Mesenchymal stem cell (in vitro differentiated cells and primary cell): ENCODE data around the gene RCOR1.

Experiments
- DNase-seq: peaks from one replicate; pipeline ENCODE4 v3.0.0-alpha.2; 2013
- H2AFZ ChIP-seq: one replicate; pipeline ENCODE4 v1.6.1; 2013; ENCODE audit warnings: low read depth, mild to moderate bottlenecking, control low read depth, inconsistent platforms, low read length, moderate library complexity
- H2AK5ac ChIP-seq: 2 replicates; pipeline ENCODE4 v1.6.1; 2013; ENCODE audit warnings: low read length, moderate library complexity, mild to moderate bottlenecking, inconsistent platforms; ENCODE audit not compliant: severe bottlenecking
- H2BK120ac ChIP-seq: one replicate; pipeline ENCODE4 v1.6.1; 2013; ENCODE audit warnings: low read depth, mild to moderate bottlenecking, inconsistent platforms, low read length, moderate library complexity
- H2BK12ac ChIP-seq, 2 experiments: one replicate each; pipeline ENCODE4 v1.6.1; 2013; ENCODE audit warnings: inconsistent platforms in 2 of 2, low read length in 2 of 2, mild to moderate bottlenecking in 2 of 2, moderate library complexity in 2 of 2, control low read depth in 1 of 2
- H2BK15ac ChIP-seq: one replicate; pipeline ENCODE4 v1.6.1; 2013; ENCODE audit warnings: mild to moderate bottlenecking, low read depth, inconsistent platforms; ENCODE audit not compliant: poor library complexity, severe bottlenecking
- H2BK5ac ChIP-seq: 2 replicates; pipeline ENCODE4 v1.6.1; 2013; ENCODE audit warnings: low read depth, mild to moderate bottlenecking, low read length, control low read depth, inconsistent platforms; ENCODE audit not compliant: poor library complexity, severe bottlenecking
- H3K14ac ChIP-seq, 2 experiments: one replicate each; pipeline ENCODE4 v1.6.1; 2013; ENCODE audit warnings: inconsistent platforms in 2 of 2, low read length in 2 of 2, control low read depth in 1 of 2, mild to moderate bottlenecking in 1 of 2, moderate library complexity in 1 of 2
- H3K18ac ChIP-seq, 2 experiments: one replicate each; pipeline ENCODE4 v1.6.1; 2013; ENCODE audit warnings: inconsistent platforms in 2 of 2, low read length in 2 of 2, control low read depth in 1 of 2, low read depth in 1 of 2, mild to moderate bottlenecking in 1 of 2
- H3K23ac ChIP-seq, 2 experiments: one replicate each; pipeline ENCODE4 v1.6.1; 2013; ENCODE audit warnings: inconsistent platforms in 2 of 2, low read length in 2 of 2, mild to moderate bottlenecking in 2 of 2, moderate library complexity in 2 of 2, control low read depth in 1 of 2
- H3K27ac ChIP-seq: 2 replicates; pipeline ENCODE4 v1.5.1; 2013; ENCODE audit warnings: mild to moderate bottlenecking, moderate library complexity, low read length, control low read depth, inconsistent platforms; ENCODE audit not compliant: poor library complexity, severe bottlenecking
- H3K27me3 ChIP-seq, 2 experiments: 2 replicates each; pipeline versions ENCODE4 v1.6.1 to v1.7.0; 2013; ENCODE audit warnings: low read length in 2 of 2, mild to moderate bottlenecking in 2 of 2, moderate library complexity in 2 of 2, control low read depth in 1 of 2, inconsistent platforms in 1 of 2; ENCODE audit not compliant: control insufficient read depth in 1 of 2, insufficient read depth in 1 of 2
- H3K36me3 ChIP-seq, 2 experiments: 2 replicates each; pipeline versions ENCODE4 v1.6.1 to v1.7.0; 2013; ENCODE audit warnings: low read length in 2 of 2, control low read depth in 1 of 2, inconsistent platforms in 1 of 2, low read depth in 1 of 2, mild to moderate bottlenecking in 1 of 2; ENCODE audit not compliant: insufficient read depth in 2 of 2, control insufficient read depth in 1 of 2
- H3K4ac ChIP-seq, 2 experiments: one replicate each; pipeline ENCODE4 v1.6.1; 2013; ENCODE audit warnings: inconsistent platforms in 2 of 2, low read length in 2 of 2, mild to moderate bottlenecking in 2 of 2, moderate library complexity in 2 of 2, control low read depth in 1 of 2, low read depth in 1 of 2
- H3K4me1 ChIP-seq: 2 replicates; pipeline ENCODE4 v1.6.1; 2013; ENCODE audit warnings: low read depth, low read length, control low read depth; ENCODE audit not compliant: control insufficient read depth, insufficient read depth
- H3K4me2 ChIP-seq: 2 replicates; pipeline ENCODE4 v1.6.1; 2013; ENCODE audit warnings: low read length, mild to moderate bottlenecking, inconsistent platforms; ENCODE audit not compliant: poor library complexity, severe bottlenecking
- H3K4me3 ChIP-seq, 2 experiments: 2 replicates each; pipeline versions ENCODE4 v1.5.1 to v1.7.0; 2013; ENCODE audit warnings: low read length in 2 of 2, mild to moderate bottlenecking in 2 of 2, control low read depth in 1 of 2, low read depth in 1 of 2; ENCODE audit not compliant: insufficient read depth in 1 of 2
- H3K79me1 ChIP-seq: replicated peaks from 2 replicates; pipeline ENCODE4 v1.6.1; 2013; ENCODE audit warnings: mild to moderate bottlenecking, control low read depth, low read length, inconsistent platforms; ENCODE audit not compliant: poor library complexity, severe bottlenecking
- H3K9ac ChIP-seq: 2 replicates; pipeline ENCODE4 v1.7.0; 2013; ENCODE audit warnings: mild to moderate bottlenecking, low read length, moderate library complexity
- H3K9me3 ChIP-seq: 2 replicates; pipeline ENCODE4 v1.7.0; 2013; ENCODE audit warnings: mild to moderate bottlenecking, low read length; ENCODE audit not compliant: control insufficient read depth
- H4K8ac ChIP-seq: one replicate; pipeline ENCODE4 v1.6.1; 2013; ENCODE audit warnings: inconsistent platforms, mild to moderate bottlenecking, low read length, moderate library complexity
- H4K91ac ChIP-seq: one replicate; pipeline ENCODE4 v1.6.1; 2013; ENCODE audit warnings: mild to moderate bottlenecking, low read length, inconsistent platforms
- WGBS: methylation state at CpG from one replicate; pipeline ENCODE4 v1.1.7; 2013; ENCODE audit warnings: mixed read lengths; 5-methylcytosine and 5-hydroxymethylcytosine counted together

Gene RCOR1

DNA sequence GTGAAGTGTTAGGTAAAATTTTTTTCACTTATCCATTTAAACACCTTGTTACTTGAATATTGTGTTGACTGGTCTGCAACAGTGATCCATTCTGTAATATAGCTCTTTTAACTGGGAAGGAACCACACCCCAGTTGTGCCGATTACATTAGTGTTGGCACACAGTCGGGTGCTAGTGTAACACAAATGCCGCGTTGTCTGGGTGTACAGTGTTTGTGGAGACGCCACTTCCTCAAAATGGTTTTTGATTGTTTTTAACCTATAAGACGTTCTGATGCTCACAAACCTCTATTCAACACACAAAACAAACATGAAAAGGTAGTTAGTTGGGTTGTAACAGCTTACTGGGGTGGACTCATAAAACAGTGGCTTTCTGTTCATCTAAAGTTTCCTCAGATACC lies 136.8 kb downstream of the RCOR1 start:
- Histone ChIP-seq H3K23ac (no peak overlapping the region), H2BK12ac (no peak overlapping the region), H2AFZ (no peak overlapping the region), H3K27ac (no peak overlapping the region), H3K36me3 (peaks cover 55 to 65% of the 10 kb centered on the region in 2 experiments), H3K14ac (no peak overlapping the region), H4K8ac (no peak overlapping the region), H3K9ac (no peak overlapping the region), H2BK15ac (no peak overlapping the region), H3K18ac (no peak overlapping the region), H2AK5ac (no peak overlapping the region), H3K27me3 (no peaks in the 10 kb centered on the region), H3K79me1 (peaks cover 5% of the 10 kb centered on the region), H2BK120ac (no peak overlapping the region), H3K4me2 (no peak overlapping the region), H4K91ac (no peak overlapping the region), H2BK5ac (no peak overlapping the region), H3K4ac (no peak overlapping the region), H3K9me3 (no peaks in the 10 kb centered on the region), H3K4me3 (no peak overlapping the region), H3K4me1 (peaks cover 2% of the 10 kb centered on the region)
- DNase-seq, result no peak
- 95% methylated on average over 4 of the region's 6 CpGs for WGBS

GRCh38 chr14:102729825-102730224 lies 137.4 kb downstream of the RCOR1 start:
- H3K27ac ChIP-seq, result no peak overlapping the region
- no peak overlapping the region for H2AK5ac ChIP-seq
- no peak overlapping the region for H2BK15ac ChIP-seq
- peaks cover 2% of the 10 kb centered on the region for H3K4me1 ChIP-seq
- H3K14ac ChIP-seq, result no peak overlapping the region
- no peak overlapping the region for H2BK5ac ChIP-seq
- peaks cover 5% of the 10 kb centered on the region for H3K79me1 ChIP-seq
- no peak overlapping the region for H3K4me3 ChIP-seq
- H2AFZ ChIP-seq, result no peak overlapping the region
- no peaks in the 10 kb centered on the region for H3K9me3 ChIP-seq
- no peak overlapping the region for H2BK120ac ChIP-seq
- H3K36me3 ChIP-seq, result peaks cover 53 to 60% of the 10 kb centered on the region in 2 experiments
- no peak for DNase-seq
- no peaks in the 10 kb centered on the region for H3K27me3 ChIP-seq
- no peak overlapping the region for H2BK12ac ChIP-seq
- no peak overlapping the region for H3K23ac ChIP-seq
- H4K91ac ChIP-seq, result no peak overlapping the region
- H3K4ac ChIP-seq, result no peak overlapping the region
- no peak overlapping the region for H4K8ac ChIP-seq
- no peak overlapping the region for H3K9ac ChIP-seq
- WGBS, result 98% methylated on average over 8 of the region's 8 CpGs
- H3K4me2 ChIP-seq, result no peak overlapping the region
- no peak overlapping the region for H3K18ac ChIP-seq

DNA sequence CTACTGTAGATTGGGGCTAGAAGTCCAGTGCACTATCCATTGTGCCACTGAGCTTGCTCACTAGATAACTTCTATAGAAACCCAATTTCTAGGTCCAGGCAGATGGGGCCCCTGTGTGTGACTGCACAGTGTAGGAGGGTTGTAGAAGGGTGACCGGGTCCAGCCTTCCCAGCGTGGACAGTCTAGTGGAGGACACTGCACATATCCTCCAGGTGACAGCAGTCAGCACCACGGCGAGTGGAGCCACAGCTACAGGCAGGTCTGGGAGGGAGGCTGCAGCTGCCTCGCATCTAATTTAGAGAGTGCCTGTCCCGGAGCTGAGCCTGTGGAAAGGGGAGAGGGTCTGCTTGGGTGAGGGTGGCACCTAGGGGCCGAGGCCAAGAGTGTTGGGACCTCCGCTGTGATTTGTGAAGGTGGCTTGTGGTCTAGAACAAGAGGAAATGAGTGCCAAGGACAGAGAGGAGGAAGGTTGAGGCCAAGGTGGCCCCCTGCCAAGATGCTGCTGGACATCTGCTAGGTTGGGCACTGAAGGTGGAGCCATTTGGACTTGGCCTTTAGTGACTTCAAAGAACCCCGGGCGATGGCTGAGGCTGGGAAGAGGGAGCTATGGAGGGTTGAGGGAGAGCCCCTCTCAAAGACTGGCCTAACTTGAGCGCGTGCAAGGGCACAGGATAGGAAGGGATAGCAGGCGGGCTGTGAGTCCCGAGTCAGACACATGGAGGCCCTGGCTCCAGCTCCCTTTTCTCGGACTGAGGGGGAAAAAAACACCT lies 138.8 kb downstream of the RCOR1 start:
- H3K18ac ChIP-seq, result no peak overlapping the region
- no peak overlapping the region for H3K9ac ChIP-seq
- WGBS, result 98% methylated on average over 14 of the region's 15 CpGs
- H3K4me1 ChIP-seq, result peaks cover 2% of the 10 kb centered on the region
- H2BK120ac ChIP-seq, result no peak overlapping the region
- H2BK5ac ChIP-seq, result no peak overlapping the region
- no peak overlapping the region for H3K23ac ChIP-seq
- no peaks in the 10 kb centered on the region for H3K9me3 ChIP-seq
- no peak overlapping the region for H2AK5ac ChIP-seq
- no peak overlapping the region for H2BK15ac ChIP-seq
- peaks cover 44 to 54% of the 10 kb centered on the region in 2 experiments for H3K36me3 ChIP-seq
- H3K79me1 ChIP-seq, result peaks cover 5% of the 10 kb centered on the region
- no peak overlapping the region for H3K14ac ChIP-seq
- no peak overlapping the region for H2AFZ ChIP-seq
- no peak overlapping the region for H4K8ac ChIP-seq
- DNase-seq, result no peak
- H3K4me3 ChIP-seq, result no peak overlapping the region
- no peak overlapping the region for H4K91ac ChIP-seq
- H3K27me3 ChIP-seq, result no peaks in the 10 kb centered on the region
- H3K4ac ChIP-seq, result no peak overlapping the region
- H3K4me2 ChIP-seq, result no peak overlapping the region
- no peak overlapping the region for H2BK12ac ChIP-seq
- H3K27ac ChIP-seq, result no peak overlapping the region

- no peaks in the 10 kb centered on the region for H3K27me3 ChIP-seq
- H3K27ac ChIP-seq, result no peak overlapping the region
- H3K36me3 ChIP-seq, result peaks cover 45 to 52% of the 10 kb centered on the region in 2 experiments
- H2BK12ac ChIP-seq, result no peak overlapping the region
- peaks cover 5% of the 10 kb centered on the region for H3K79me1 ChIP-seq
- H2AK5ac ChIP-seq, result no peak overlapping the region
- H3K14ac ChIP-seq, result no peak overlapping the region
- no peak overlapping the region for H3K4ac ChIP-seq
- no peaks in the 10 kb centered on the region for H3K9me3 ChIP-seq
- no peak overlapping the region for H4K8ac ChIP-seq
- H3K18ac ChIP-seq, result no peak overlapping the region
- DNase-seq, result no peak
- no peak overlapping the region for H2BK120ac ChIP-seq
- H2AFZ ChIP-seq, result no peak overlapping the region
- no peak overlapping the region for H3K9ac ChIP-seq
- H2BK5ac ChIP-seq, result no peak overlapping the region
- H3K4me2 ChIP-seq, result no peak overlapping the region
- no peak overlapping the region for H3K23ac ChIP-seq
- no peak overlapping the region for H4K91ac ChIP-seq
- 90% methylated on average over 13 of the region's 13 CpGs for WGBS
- peaks cover 2% of the 10 kb centered on the region for H3K4me1 ChIP-seq
- no peak overlapping the region for H3K4me3 ChIP-seq
- H2BK15ac ChIP-seq, result no peak overlapping the region
Observed at GRCh38 chr14:102731871-102732800, 139.7 kb downstream of the RCOR1 start.
